ENCODE results near the gene NHLRC2.
"Not testable (repeated sequence)": the region's sequence is repeated elsewhere in the genome, so short reads cannot be mapped to it uniquely, and the experiment has no call there.

Gene NHLRC2

GRCh38 chr10:113911839-113912238, 57.4 kb downstream of the NHLRC2 start:
- DNase-seq = no peak

- DNase-seq = no peak
Measured at GRCh38 chr10:113912582-113912981, 58.1 kb downstream of the NHLRC2 start.

GRCh38 chr10:113914956-113915355, 60.5 kb downstream of the NHLRC2 start:
- no peak for DNase-seq

GRCh38 chr10:113915540-113915939, 61.1 kb downstream of the NHLRC2 start:
- no peak for DNase-seq

GRCh38 chr10:113916053-113916452, 61.6 kb downstream of the NHLRC2 start:
- no peak for DNase-seq

GRCh38 chr10:113917636-113918035, 63.2 kb downstream of the NHLRC2 start:
- no peak for DNase-seq

- no peak for DNase-seq
Measured at GRCh38 chr10:113920114-113920513, 65.7 kb downstream of the NHLRC2 start.

GRCh38 chr10:113920875-113921274, 66.4 kb downstream of the NHLRC2 start:
- no peak for DNase-seq

- DNase-seq = no peak
Measured at GRCh38 chr10:113921561-113922370, 67.3 kb downstream of the NHLRC2 start.

GRCh38 chr10:113922787-113923570, 68.5 kb downstream of the NHLRC2 start:
- no peak for DNase-seq

GRCh38 chr10:113924186-113924585, 69.7 kb downstream of the NHLRC2 start:
- DNase-seq = no peak

GRCh38 chr10:113924664-113925063, 70.2 kb downstream of the NHLRC2 start:
- DNase-seq = no peak

- DNase-seq = no peak
Measured at GRCh38 chr10:113927440-113927839, 73.0 kb downstream of the NHLRC2 start.

- no peak for DNase-seq
Measured at GRCh38 chr10:113928830-113929229, 74.4 kb downstream of the NHLRC2 start.

GRCh38 chr10:113929522-113929921, 75.1 kb downstream of the NHLRC2 start:
- DNase-seq = no peak

GRCh38 chr10:113930482-113931057, 76.1 kb downstream of the NHLRC2 start:
- no peak for DNase-seq

GRCh38 chr10:113932854-113933253, 78.4 kb downstream of the NHLRC2 start:
- DNase-seq = no peak

GRCh38 chr10:113933894-113934532, 79.6 kb downstream of the NHLRC2 start:
- DNase-seq = no peak

- no peak for DNase-seq
Measured at GRCh38 chr10:113937258-113937657, 82.8 kb downstream of the NHLRC2 start.

GRCh38 chr10:113937756-113938155, 83.3 kb downstream of the NHLRC2 start:
- DNase-seq = no peak

- DNase-seq = no peak
Measured at GRCh38 chr10:113939212-113939860, 84.9 kb downstream of the NHLRC2 start.

GRCh38 chr10:113941140-113941539, 86.7 kb downstream of the NHLRC2 start:
- no peak for DNase-seq

- DNase-seq = not testable (repeated sequence)
Measured at GRCh38 chr10:113943196-113943595, 88.7 kb downstream of the NHLRC2 start.
